ENCODE results near the gene ST6GAL1. TPM values are rescaled to one million over a fixed set of nuclear protein-coding genes. Genes with fewer than 3 reads are reported as not detected.

ST6GAL1 gene
- total and polyA plus RNA-seq, 2 of the 8 experiments (the other 6 are each of a cell fraction or from before 2014, with no cell fraction given), result 62.8 to 80.9 TPM

DNA sequence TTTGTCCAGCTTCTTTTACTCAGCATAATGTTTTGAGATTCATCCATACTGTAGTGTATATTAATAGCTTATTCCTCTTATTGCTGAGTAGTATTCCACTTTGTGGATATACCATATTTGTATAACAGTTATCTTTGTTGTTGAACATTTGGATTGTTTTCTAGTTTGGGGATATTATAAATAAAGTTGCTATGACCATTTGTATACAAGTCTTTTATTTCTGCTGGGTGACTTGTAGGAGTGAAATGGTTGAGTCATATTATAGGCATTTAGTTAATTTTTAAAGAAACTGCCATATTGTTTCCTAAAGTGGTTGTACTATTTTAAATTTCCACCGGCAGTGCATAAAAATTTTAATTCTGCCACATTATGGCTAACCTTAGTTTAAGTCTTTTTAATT is 155.6 kb downstream of the ST6GAL1 start:
- Histone ChIP-seq H3K56ac (replicated peaks; ENCODE audit: insufficient read length, low read depth, low read length) (no peak overlapping the region), H2BK15ac (ENCODE audit: low read length) (no peak overlapping the region), H3K4me2 (ENCODE audit: insufficient read depth in 1 of 2, low read depth in 2 of 2, low read length in 2 of 2) (no peak overlapping the region), H2BK5ac (ENCODE audit: low read depth, low read length) (no peak overlapping the region), H2BK20ac (ENCODE audit: low read length) (no peak overlapping the region), H3K4ac (replicated peaks; ENCODE audit: insufficient read length, low read depth, low read length) (no peak overlapping the region), H3K36me3 (ENCODE audit: control insufficient read depth in 2 of 4, insufficient read depth in 4 of 4, low read length in 3 of 4) (no peaks in the 10 kb centered on the region), H3K79me1 (ENCODE audit: low read depth, low read length) (no peaks in the 10 kb centered on the region), H4K20me1 (replicated peaks in 1 of 2; ENCODE audit: control insufficient read depth in 1 of 2, insufficient read depth in 2 of 2, low read length in 2 of 2) (no peaks in the 10 kb centered on the region), H2AK5ac (ENCODE audit: low read depth, low read length) (no peak overlapping the region), H4K91ac (replicated peaks; ENCODE audit: insufficient read length, low read length) (no peak overlapping the region), H3K4me1 (replicated peaks in 1 of 4; ENCODE audit: control insufficient read depth in 3 of 4, insufficient read depth in 4 of 4, low read length in 3 of 4) (peaks cover 0 to 3% (median 0%) of the 10 kb centered on the region in 4 experiments; a peak in 2 of 7 replicates), H3K9ac (replicated peaks in 1 of 4; ENCODE audit: extremely low read depth in 1 of 4, low read depth in 3 of 4, low read length in 3 of 4) (no peak overlapping the region), H3K4me3 (ENCODE audit: extremely low read depth in 1 of 4, insufficient read depth in 2 of 4, low read depth in 3 of 4, low read length in 4 of 4) (no peak overlapping the region), H3K9me3 (ENCODE audit: insufficient read depth in 2 of 2, low read depth in 1 of 2, low read length in 1 of 2) (peaks cover 2 to 5% of the 10 kb centered on the region in 2 experiments; a peak in 3 of 4 replicates), H2AFZ (ENCODE audit: low read length) (no peak overlapping the region), H4K5ac (ENCODE audit: insufficient read length, low read depth, low read length) (no peak overlapping the region), H3K23ac (ENCODE audit: insufficient read length) (no peak overlapping the region), H3K18ac (ENCODE audit: extremely low read depth, low read length) (no peak overlapping the region), H2BK120ac (replicated peaks; ENCODE audit: low read depth, low read length) (no peak overlapping the region), H3K14ac (ENCODE audit: insufficient read length) (no peak overlapping the region), H4K8ac (ENCODE audit: extremely low read depth, insufficient read depth, low read length) (no peak overlapping the region), H3K79me2 (ENCODE audit: control insufficient read depth in 1 of 2, insufficient read depth in 2 of 2, low read length in 2 of 2) (no peaks in the 10 kb centered on the region), H3K23me2 (ENCODE audit: low read depth, low read length) (no peaks in the 10 kb centered on the region), H3K27ac (ENCODE audit: low read depth, low read length) (no peak overlapping the region), H2BK12ac (ENCODE audit: low read depth, low read length) (no peak overlapping the region), H3K27me3 (replicated peaks in 1 of 4; ENCODE audit: control insufficient read depth in 3 of 4, extremely low read depth in 1 of 4, insufficient read depth in 3 of 4, low read length in 3 of 4) (no peaks in the 10 kb centered on the region)
- ChIA-PET CTCF (ENCODE audit: partially characterized antibody) (interaction anchor here (1.4 kb wide), 1 partner anchor 234 kb away, joined by 4 read pairs; no protein-coding TSS in a partner anchor), POLR2A (ENCODE audit: partially characterized antibody) (no interaction called here)
- TF ChIP-seq SAP30 (IDR thresholded peaks at IDR 0.05; ENCODE audit: insufficient read depth, insufficient replicate concordance, low read length) (no peak), RAD21 (IDR thresholded peaks at IDR 0.05 in 1 of 2, conservative IDR thresholded peaks at IDR 0.05 in 1 of 2; ENCODE audit: low read depth in 2 of 2, low read length in 2 of 2) (no peak)
- TF ChIP-seq, protein P1, sequence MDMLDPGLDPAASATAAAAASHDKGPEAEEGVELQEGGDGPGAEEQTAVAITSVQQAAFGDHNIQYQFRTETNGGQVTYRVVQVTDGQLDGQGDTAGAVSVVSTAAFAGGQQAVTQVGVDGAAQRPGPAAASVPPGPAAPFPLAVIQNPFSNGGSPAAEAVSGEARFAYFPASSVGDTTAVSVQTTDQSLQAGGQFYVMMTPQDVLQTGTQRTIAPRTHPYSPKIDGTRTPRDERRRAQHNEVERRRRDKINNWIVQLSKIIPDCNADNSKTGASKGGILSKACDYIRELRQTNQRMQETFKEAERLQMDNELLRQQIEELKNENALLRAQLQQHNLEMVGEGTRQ (IDR thresholded peaks at IDR 0.05; ENCODE audit: low read length), result no peak
- FAIRE-seq (no peak), DNase-seq (ENCODE audit: low read depth in 1 of 2, low spot score in 2 of 2) (no peak)
- 97% methylated on average over 1 of the region's 1 CpG; no CpG with 5 or more reads in 1 of the 2 experiments for WGBS, 2 experiments (ENCODE audit: extremely low coverage in 1 of 2, insufficient coverage in 1 of 2, insufficient read length in 1 of 2, insufficient replicate concordance in 2 of 2, low coverage in 1 of 2, low lambda C conversion rate in 2 of 2, missing lambda C conversion rate in 1 of 2)

Data from H1 (cell line).